Fibroblast of skin of abdomen (primary cell): Measurements from ENCODE around the gene UBE2G1. TPM values are rescaled to one million over a fixed set of nuclear protein-coding genes. Genes with fewer than 3 reads are reported as not detected.
"Not testable (repeated sequence)": the region's sequence is repeated elsewhere in the genome, so short reads cannot be mapped to it uniquely, and the experiment has no call there.

Experiments
- DNase-seq: peaks from one replicate; pipeline ENCODE4 v3.0.0-alpha.2; 2013
- polyA plus RNA-seq, 2 experiments: library from polyadenylated mRNA; unstranded; fragments of 120-200 nt; gene quantifications; one replicate each; pipeline ENCODE4 v1.2.1, GENCODE V29; 2013; ENCODE audit not compliant: insufficient read length in 2 of 2

UBE2G1 gene
- polyA plus RNA-seq (2013, experiment 1 of 2; ENCODE audit: insufficient read length) = 58.4 TPM
- 58.8 TPM for polyA plus RNA-seq (2013, experiment 2 of 2; ENCODE audit: insufficient read length)

- peak; percentile 96 for DNase-seq
Measured at GRCh38 chr17:4366327-4367063, at the start of gene UBE2G1. TSS of gene UBE2G1 (minus strand) at chr17:4366675. CDS start at chr17:4366316, 359 bp downstream.

- peak; percentile 84 for DNase-seq
Measured at GRCh38 chr17:4412933-4413831, 46.7 kb upstream of the UBE2G1 start.

GRCh38 chr17:4411201-4411600, 44.7 kb upstream of the UBE2G1 start:
- DNase-seq = no peak

- DNase-seq = peak; percentile 26
Measured at GRCh38 chr17:4409659-4410058, 43.2 kb upstream of the UBE2G1 start.

- DNase-seq = no peak
Measured at GRCh38 chr17:4407851-4408250, 41.4 kb upstream of the UBE2G1 start.

GRCh38 chr17:4407216-4407615, 40.7 kb upstream of the UBE2G1 start:
- no peak for DNase-seq

GRCh38 chr17:4406386-4406785, 39.9 kb upstream of the UBE2G1 start:
- no peak for DNase-seq

GRCh38 chr17:4405699-4406098, 39.2 kb upstream of the UBE2G1 start:
- no peak for DNase-seq

- DNase-seq = no peak
Measured at GRCh38 chr17:4405038-4405669, 38.7 kb upstream of the UBE2G1 start.

- DNase-seq = no peak
Measured at GRCh38 chr17:4397840-4398239, 31.4 kb upstream of the UBE2G1 start.

GRCh38 chr17:4395111-4395478, 28.6 kb upstream of the UBE2G1 start:
- DNase-seq = no peak

GRCh38 chr17:4394208-4395110, 28.0 kb upstream of the UBE2G1 start:
- DNase-seq = no peak

- DNase-seq = no peak
Measured at GRCh38 chr17:4393806-4394205, 27.3 kb upstream of the UBE2G1 start.

- no peak for DNase-seq
Measured at GRCh38 chr17:4389079-4389478, 22.6 kb upstream of the UBE2G1 start.

GRCh38 chr17:4387137-4387536, 20.7 kb upstream of the UBE2G1 start:
- no peak for DNase-seq

- DNase-seq = no peak
Measured at GRCh38 chr17:4386406-4386805, 19.9 kb upstream of the UBE2G1 start.

GRCh38 chr17:4381690-4382671, 15.5 kb upstream of the UBE2G1 start:
- DNase-seq = no peak

- no peak for DNase-seq
Measured at GRCh38 chr17:4378626-4379025, 12.2 kb upstream of the UBE2G1 start.

GRCh38 chr17:4377247-4377646, 10.8 kb upstream of the UBE2G1 start:
- not testable (repeated sequence) for DNase-seq

GRCh38 chr17:4375796-4376440, 9.4 kb upstream of the UBE2G1 start:
- not testable (repeated sequence) for DNase-seq
